ENCODE results near the gene PTCH1. TPM values are rescaled to one million over a fixed set of nuclear protein-coding genes. Genes with fewer than 3 reads are reported as not detected.
A peak's percentile ranks its signal among the peaks of the same experiment; 100 is the strongest.

The PTCH1 gene
- total and polyA plus RNA-seq, 7 donors, result 0.81 to 7.5 (median 3.5) TPM

GRCh38 chr9:95488954-95489353 lies 27.8 kb downstream of the PTCH1 start:
- TF ChIP-seq, protein P1, sequence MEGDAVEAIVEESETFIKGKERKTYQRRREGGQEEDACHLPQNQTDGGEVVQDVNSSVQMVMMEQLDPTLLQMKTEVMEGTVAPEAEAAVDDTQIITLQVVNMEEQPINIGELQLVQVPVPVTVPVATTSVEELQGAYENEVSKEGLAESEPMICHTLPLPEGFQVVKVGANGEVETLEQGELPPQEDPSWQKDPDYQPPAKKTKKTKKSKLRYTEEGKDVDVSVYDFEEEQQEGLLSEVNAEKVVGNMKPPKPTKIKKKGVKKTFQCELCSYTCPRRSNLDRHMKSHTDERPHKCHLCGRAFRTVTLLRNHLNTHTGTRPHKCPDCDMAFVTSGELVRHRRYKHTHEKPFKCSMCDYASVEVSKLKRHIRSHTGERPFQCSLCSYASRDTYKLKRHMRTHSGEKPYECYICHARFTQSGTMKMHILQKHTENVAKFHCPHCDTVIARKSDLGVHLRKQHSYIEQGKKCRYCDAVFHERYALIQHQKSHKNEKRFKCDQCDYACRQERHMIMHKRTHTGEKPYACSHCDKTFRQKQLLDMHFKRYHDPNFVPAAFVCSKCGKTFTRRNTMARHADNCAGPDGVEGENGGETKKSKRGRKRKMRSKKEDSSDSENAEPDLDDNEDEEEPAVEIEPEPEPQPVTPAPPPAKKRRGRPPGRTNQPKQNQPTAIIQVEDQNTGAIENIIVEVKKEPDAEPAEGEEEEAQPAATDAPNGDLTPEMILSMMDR (IDR thresholded peaks at IDR 0.05), result no peak
- Histone ChIP-seq H3K27me3 (ENCODE audit: insufficient read depth in 3 of 3, low read length in 2 of 3) (no peaks in the 10 kb centered on the region), H3K9me3 (no peaks in the 10 kb centered on the region), H3K4me3 (no peak overlapping the region), H3K4me1 (peaks cover 9% of the 10 kb centered on the region), H3K36me3 (ENCODE audit: insufficient read depth in 1 of 2, low read depth in 1 of 2) (no peaks in the 10 kb centered on the region), H3K27ac (no peak overlapping the region)
- WGBS, 3 donors, result 78 to 85% (median 85%) methylated on average over 5 of the region's 5 CpGs
- DNase-seq, result no peak
- intact Hi-C loops (cut with DNase I), result no loop called here
- no peak for ATAC-seq

- DNase-seq (no peak), ATAC-seq (peak in 3 of 4 donors; percentile 34 to 83 (median 68))
- no peaks in the 10 kb centered on the region for H3K27me3 ChIP-seq (ENCODE audit: insufficient read depth in 3 of 3, low read length in 2 of 3)
- no peak overlapping the region for H3K27ac ChIP-seq
- peaks cover 10% of the 10 kb centered on the region for H3K4me1 ChIP-seq
- TF ChIP-seq, protein P1 (IDR thresholded peaks at IDR 0.05), result no peak
- WGBS, 3 donors, result 34 to 51% (median 41%) methylated on average over 5 of the region's 5 CpGs
- no peak overlapping the region for H3K4me3 ChIP-seq
- intact Hi-C loops (cut with DNase I), result no loop called here
- no peaks in the 10 kb centered on the region for H3K9me3 ChIP-seq
- H3K36me3 ChIP-seq (ENCODE audit: insufficient read depth in 1 of 2, low read depth in 1 of 2), result no peaks in the 10 kb centered on the region
Measured at GRCh38 chr9:95486318-95486717, 30.5 kb downstream of the PTCH1 start.

GRCh38 chr9:95484225-95484624 lies 32.5 kb downstream of the PTCH1 start:
- TF ChIP-seq, protein P1 (IDR thresholded peaks at IDR 0.05), result no peak
- Histone ChIP-seq H3K9me3 (no peaks in the 10 kb centered on the region), H3K27me3 (ENCODE audit: insufficient read depth in 3 of 3, low read length in 2 of 3) (no peaks in the 10 kb centered on the region), H3K36me3 (ENCODE audit: insufficient read depth in 1 of 2, low read depth in 1 of 2) (peaks cover 0 to 13% of the 10 kb centered on the region in 2 donors), H3K4me3 (no peak overlapping the region), H3K4me1 (peaks cover 10% of the 10 kb centered on the region), H3K27ac (no peak overlapping the region)
- DNase-seq (no peak), ATAC-seq (no peak)
- intact Hi-C loops (cut with DNase I), result no loop called here
- 23 to 29% (median 25%) methylated on average over 3 of the region's 3 CpGs for WGBS, 3 donors

- 88 to 92% (median 92%) methylated on average over 6 of the region's 6 CpGs for WGBS, 3 donors
- no peak overlapping the region for H3K27ac ChIP-seq
- intact Hi-C loops (cut with DNase I), result no loop called here
- H3K4me3 ChIP-seq, result no peak overlapping the region
- no peaks in the 10 kb centered on the region for H3K27me3 ChIP-seq (ENCODE audit: insufficient read depth in 3 of 3, low read length in 2 of 3)
- H3K36me3 ChIP-seq (ENCODE audit: insufficient read depth in 1 of 2, low read depth in 1 of 2), result peaks cover 0 to 21% of the 10 kb centered on the region in 2 donors
- DNase-seq (no peak), ATAC-seq (no peak)
- no peaks in the 10 kb centered on the region for H3K9me3 ChIP-seq
- H3K4me1 ChIP-seq, result peaks cover 10% of the 10 kb centered on the region
- TF ChIP-seq, protein P1 (IDR thresholded peaks at IDR 0.05), result no peak
Measured at GRCh38 chr9:95483431-95483830, 33.3 kb downstream of the PTCH1 start.

DNA sequence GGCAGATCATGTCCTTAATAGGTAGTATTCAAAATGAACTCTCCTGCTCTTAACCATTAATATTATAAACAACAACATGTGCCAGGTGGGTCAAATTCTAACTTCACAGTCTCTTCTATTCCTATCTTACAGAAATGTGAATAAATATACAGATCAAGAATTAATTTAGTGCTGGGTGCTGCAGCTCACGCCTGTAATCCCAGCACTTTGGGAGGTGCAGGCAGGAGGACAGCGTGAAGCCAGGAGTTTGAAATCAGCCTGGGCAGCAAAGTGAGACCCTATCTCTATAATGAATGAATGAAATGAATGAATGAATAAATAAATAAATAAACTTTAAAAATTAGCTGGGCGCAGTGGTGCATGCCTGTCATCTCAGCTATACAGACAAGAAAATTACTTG lies 34.1 kb downstream of the PTCH1 start:
- intact Hi-C loops (cut with DNase I), result no loop called here

More for the DNA sequence above, 34.1 kb downstream of the PTCH1 start:
- Histone ChIP-seq H3K9me3 (no peaks in the 10 kb centered on the region), H3K27me3 (ENCODE audit: insufficient read depth in 3 of 3, low read length in 2 of 3) (no peaks in the 10 kb centered on the region), H3K4me1 (peaks cover 10% of the 10 kb centered on the region), H3K4me3 (no peak overlapping the region), H3K27ac (no peak overlapping the region), H3K36me3 (ENCODE audit: insufficient read depth in 1 of 2, low read depth in 1 of 2) (peaks cover 0 to 29% of the 10 kb centered on the region in 2 donors)
- 98 to 100% (median 98%) methylated on average over 3 of the region's 3 CpGs for WGBS, 3 donors
- DNase-seq (no peak), ATAC-seq (no peak)
- TF ChIP-seq, protein P1 (IDR thresholded peaks at IDR 0.05), result no peak
